Endothelial cell of hepatic sinusoid (primary cell): ENCODE data around the gene IMPA2.
"Not testable (repeated sequence)": the region's sequence is repeated elsewhere in the genome, so short reads cannot be mapped to it uniquely, and the experiment has no call there.

Experiments
- in situ Hi-C: cut with HindIII; loops from 2 replicates; pipeline ENCODE4 v1.10.0; 2017; ENCODE audit warnings: low sequenced_read_pairs

The IMPA2 gene

GRCh38 chr18:12027046-12027445 is 45.7 kb downstream of the IMPA2 start:
- in situ Hi-C loops: no loop called here

DNA sequence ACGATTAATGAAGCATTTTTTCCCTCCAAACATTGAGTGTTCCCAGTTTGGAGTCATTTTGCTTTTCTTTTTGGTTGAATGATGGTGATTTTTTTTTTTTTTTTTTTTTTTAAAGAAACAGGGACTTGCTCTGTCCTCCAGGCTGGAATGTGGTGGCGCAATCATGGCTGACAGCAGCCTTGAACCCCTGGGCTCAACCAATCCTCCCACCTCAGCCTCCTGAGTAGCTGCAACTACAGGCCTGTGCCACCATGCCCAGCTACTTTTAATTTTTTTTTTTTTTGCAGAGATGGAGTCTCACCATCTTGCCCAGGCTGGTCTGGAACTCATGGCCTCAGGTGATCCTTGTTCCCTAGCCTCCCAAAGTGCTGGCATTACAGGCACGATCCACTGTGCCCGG is 46.2 kb downstream of the IMPA2 start:
- in situ Hi-C loops: no loop called here

DNA sequence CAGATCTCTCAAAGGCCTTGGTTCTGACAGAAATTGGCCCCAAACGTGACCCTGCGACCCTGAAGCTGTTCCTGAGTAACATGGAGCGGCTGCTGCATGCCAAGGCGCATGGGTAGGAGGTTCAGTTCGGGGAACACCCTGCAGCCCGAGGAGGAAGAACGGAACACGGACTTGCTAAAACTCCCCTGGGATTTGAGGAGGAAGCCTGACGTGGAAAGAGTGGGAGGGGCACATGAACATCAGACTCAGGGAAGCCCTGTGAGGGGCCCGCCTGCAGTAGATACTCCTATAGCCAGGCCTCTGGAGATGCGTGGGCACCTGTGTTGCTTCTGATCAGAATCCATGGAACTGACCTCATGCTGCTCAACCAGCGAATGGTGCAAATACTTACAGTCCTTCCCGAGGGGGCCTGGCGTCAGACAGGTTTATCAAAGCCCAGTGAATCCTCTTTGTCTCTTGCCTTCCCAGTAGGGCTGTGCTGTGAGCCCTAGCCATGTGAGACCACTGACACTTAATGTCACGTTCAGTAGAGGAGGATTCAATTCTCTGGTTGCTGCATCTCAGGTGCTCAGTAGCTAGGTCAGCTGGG is 46.8 kb downstream of the IMPA2 start:
- in situ Hi-C loops: no loop called here

DNA sequence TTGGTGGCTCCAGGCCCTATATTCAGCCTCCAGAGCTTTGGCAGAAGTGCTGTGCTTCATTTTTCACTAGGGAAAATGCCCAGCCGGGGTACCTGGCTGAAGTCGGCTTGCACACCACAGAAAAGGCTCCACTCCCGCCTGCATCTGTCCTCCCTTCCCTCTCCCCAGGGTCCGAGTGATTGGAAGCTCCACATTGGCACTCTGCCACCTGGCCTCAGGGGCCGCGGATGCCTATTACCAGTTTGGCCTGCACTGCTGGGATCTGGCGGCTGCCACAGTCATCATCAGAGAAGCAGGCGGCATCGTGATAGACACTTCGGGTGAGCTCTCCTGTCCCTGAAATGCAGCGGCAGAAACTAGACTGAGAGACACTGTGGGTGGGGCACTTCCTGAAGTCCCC is 47.4 kb downstream of the IMPA2 start:
- in situ Hi-C loops: no loop called here

GRCh38 chr18:12029786-12030584 is 48.7 kb downstream of the IMPA2 start:
- in situ Hi-C loops: no loop called here

DNA sequence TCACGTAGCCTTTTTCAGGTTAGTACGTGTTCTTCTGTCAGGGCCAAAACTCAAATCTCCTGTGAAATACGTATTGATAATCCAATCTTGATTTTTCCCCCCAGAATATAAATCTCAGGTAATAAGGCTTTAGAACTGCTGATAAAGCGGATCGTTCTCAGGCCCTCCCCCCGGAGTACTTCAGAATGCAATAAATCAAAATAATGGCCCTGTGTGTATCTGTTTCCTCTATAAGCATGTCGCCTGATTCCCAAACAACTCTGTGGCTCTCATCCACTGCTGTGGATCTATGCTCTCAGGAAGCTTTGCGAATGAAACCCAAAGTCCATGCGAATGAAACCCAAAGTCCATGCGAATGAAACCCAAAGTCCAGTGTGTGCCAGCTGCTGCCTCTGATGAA is 49.4 kb downstream of the IMPA2 start:
- in situ Hi-C loops: no loop called here

- in situ Hi-C loops: no loop called here
These were observed 49.9 kb downstream of the IMPA2 start for GRCh38 chr18:12031181-12031580.

- in situ Hi-C loops: no loop called here
These were observed 50.5 kb downstream of the IMPA2 start for GRCh38 chr18:12031846-12032245.

- in situ Hi-C loops: no loop called here
These were observed 51.7 kb downstream of the IMPA2 start for GRCh38 chr18:12032786-12033642.

DNA sequence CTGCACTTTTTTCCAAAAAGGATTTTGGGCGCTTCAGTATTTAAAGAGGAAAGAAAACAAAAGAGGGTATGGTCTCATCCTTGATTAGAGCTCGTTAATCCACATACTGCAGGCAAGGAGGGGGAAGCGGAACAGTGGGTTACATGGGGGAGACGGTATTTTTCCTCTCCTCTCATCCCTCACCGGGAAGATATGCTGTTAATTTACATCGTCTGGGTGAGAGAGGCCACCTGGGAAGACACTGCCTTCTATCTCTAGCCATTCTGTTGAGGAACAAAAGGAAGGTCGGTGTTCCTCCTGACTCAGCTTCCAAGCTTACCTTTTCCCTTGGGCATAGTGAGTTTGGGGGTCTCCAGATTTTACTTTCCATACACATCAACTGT is 52.3 kb downstream of the IMPA2 start:
- in situ Hi-C loops: no loop called here

GRCh38 chr18:12034241-12035100 is 53.2 kb downstream of the IMPA2 start:
- in situ Hi-C loops: no loop called here

DNA sequence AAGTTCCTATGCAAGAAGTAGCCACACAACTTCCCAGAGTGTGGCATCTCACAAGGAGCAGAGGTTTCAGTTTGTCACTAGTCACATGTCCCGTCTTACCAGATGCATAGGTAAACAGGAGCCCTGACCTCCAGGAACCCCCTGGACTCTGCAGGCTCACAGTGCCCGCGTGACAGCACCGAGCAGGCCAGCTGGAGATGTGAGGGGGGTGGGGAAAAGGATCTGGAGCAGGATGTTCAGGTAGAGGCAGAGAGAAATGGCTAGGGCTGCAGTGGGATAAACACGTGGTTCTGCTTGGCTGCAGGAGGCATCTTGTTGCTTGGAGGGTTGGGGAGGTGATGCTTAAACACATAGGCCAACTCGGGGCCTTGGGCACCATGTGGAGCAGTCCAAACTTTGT is 54.2 kb downstream of the IMPA2 start:
- in situ Hi-C loops: no loop called here

- in situ Hi-C loops: no loop called here
These were observed 55.0 kb downstream of the IMPA2 start for GRCh38 chr18:12036201-12036751.

DNA sequence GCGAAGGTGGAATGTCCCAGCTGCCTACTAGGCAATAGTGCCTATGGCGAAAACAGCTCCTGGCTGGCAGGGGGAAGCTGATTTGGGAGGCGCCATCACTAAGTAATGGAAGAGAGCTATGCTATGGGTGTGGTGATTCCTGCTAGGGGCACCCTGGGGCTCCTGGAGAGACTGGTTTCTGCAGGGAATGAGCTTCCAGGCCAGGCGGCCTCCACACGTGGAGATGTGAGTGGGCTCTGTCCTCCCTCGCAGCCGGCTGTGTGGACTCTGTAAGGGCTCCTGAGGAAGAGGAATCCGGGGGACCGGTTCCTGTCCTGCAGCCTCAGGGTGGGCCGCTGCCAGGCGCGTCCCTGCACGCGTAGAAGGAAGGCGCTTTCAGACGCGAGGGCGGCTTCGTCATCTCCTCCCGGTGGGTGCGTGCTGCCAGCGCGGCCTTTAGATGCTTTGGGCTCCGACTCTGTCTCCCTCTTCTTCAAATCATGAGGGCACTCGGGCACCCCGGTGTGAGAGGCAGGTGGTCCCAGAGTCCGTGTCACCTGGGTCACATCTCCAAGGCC is 56.9 kb downstream of the IMPA2 start:
- in situ Hi-C loops: no loop called here

DNA sequence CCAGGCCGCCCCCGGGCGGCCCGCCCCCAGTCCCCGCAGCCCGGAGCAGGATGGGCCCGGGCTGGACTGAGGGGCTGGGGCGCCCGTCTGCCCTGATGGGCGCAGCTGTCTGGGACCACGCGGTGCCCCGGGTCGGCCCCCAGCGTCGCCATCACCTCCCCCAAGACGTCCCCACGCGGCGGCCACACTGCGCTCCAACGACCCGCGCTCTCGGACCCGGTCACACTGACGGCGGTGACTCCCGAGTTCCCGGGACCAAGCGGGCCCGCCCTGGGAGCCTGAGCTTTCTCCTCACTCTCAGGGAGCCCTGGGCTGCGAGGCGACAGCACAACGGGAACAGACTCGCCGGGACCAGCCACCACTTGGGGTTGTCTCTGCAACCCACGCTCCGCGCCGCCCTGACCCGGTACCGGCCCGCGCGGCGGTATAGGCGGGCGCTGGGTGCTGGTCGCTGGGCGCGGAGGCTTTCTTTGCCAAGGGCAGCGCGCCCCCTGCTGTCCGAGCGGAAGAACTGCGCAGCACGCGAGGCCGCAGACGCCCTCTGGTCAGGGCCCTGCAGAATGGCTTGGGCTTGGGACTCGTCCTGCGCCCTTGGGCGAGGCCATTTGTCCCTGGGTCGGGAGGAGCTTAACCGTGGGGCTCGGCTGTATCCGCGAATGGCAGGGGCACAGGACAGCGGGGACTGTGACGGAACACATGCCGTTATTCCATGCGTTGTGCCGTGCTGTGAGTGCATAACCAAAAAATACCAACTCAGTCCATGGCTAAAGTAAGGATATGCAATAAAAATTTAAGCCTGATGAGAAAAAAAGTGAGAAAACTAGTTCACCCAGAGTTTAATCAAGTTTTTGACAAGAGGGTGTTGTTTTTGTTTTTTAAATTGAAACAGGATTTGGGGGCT is 57.6 kb downstream of the IMPA2 start:
- in situ Hi-C loops: no loop called here

- in situ Hi-C loops: not testable (repeated sequence)
These were observed 58.2 kb downstream of the IMPA2 start for GRCh38 chr18:12039540-12039930.

GRCh38 chr18:12041561-12041960 is 60.3 kb downstream of the IMPA2 start:
- in situ Hi-C loops: no loop called here

DNA sequence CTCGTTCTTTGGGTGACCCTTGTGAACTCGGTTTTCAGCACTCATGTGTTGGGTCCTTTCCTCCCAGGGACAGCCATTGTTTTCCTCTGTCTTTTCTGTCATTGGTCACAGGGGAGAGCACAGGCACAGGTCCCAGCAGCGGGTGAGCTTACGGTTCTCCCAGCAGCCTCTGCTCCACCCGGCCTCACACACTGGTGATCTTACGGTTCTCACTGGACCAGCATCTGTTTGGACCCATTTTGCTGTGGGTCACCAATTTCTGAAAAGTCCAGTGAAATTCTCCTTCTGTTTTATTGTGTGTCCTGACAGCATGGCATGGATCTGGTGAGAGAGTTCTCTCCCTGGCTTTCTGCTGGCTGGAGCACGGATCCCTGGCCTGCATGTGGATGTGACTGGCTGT is 62.5 kb downstream of the IMPA2 start:
- in situ Hi-C loops: no loop called here

- in situ Hi-C loops: no loop called here
These were observed 63.3 kb downstream of the IMPA2 start for GRCh38 chr18:12044591-12044990.
